22Rv1 (cell line): ENCODE measurements around the gene GHRL.
"Not testable (repeated sequence)": the region's sequence is repeated elsewhere in the genome, so short reads cannot be mapped to it uniquely, and the experiment has no call there.

ENCODE experiments used
- H3K27ac ChIP-seq: fragments of 450-650 bp; 2 replicates; pipeline ENCODE4 v1.5.1; 2017
- CTCF ChIP-seq: fragments of 450-650 bp; IDR thresholded peaks from 2 replicates; pipeline ENCODE4 v1.5.1; 2017; ENCODE audit warnings: mild to moderate bottlenecking
- ZFX ChIP-seq: fragments of 450-650 bp; IDR thresholded peaks from 2 replicates; pipeline ENCODE4 v1.6.1; 2017; ENCODE audit warnings: antibody characterized with exemption, borderline replicate concordance

Gene GHRL

GRCh38 chr3:10299679-10300078, 6.9 kb upstream of the GHRL start:
- no peak overlapping the region for H3K27ac ChIP-seq
- TF ChIP-seq CTCF: no peak
- TF ChIP-seq ZFX: no peak

- no peak overlapping the region for H3K27ac ChIP-seq
Observed at GRCh38 chr3:10299175-10299574, 6.4 kb upstream of the GHRL start.

GRCh38 chr3:10298064-10298463, 5.3 kb upstream of the GHRL start:
- H3K27ac ChIP-seq: not testable (repeated sequence)

More at GRCh38 chr3:10299175-10299574, 6.4 kb upstream of the GHRL start:
- TF ChIP-seq ZFX (no peak), CTCF (no peak)

GRCh38 chr3:10294030-10294586, 1.4 kb upstream of the GHRL start:
- TF ChIP-seq ZFX (no peak), CTCF (no peak)
- no peak overlapping the region for H3K27ac ChIP-seq

GRCh38 chr3:10291641-10292040, 1.1 kb downstream of the GHRL start:
- TF ChIP-seq CTCF: no peak
- no peak for TF ChIP-seq ZFX
- no peak overlapping the region for H3K27ac ChIP-seq

- H3K27ac ChIP-seq: no peak overlapping the region
- no peak for TF ChIP-seq ZFX
- no peak for TF ChIP-seq CTCF
Observed at GRCh38 chr3:10290481-10291176, 2.1 kb downstream of the GHRL start.

- TF ChIP-seq CTCF: no peak
- TF ChIP-seq ZFX: no peak
- no peak overlapping the region for H3K27ac ChIP-seq
Observed at GRCh38 chr3:10289787-10290355, 2.9 kb downstream of the GHRL start.
